Mucosa of descending colon (tissue), 3 donors: ENCODE measurements around the gene FN3KRP. TPM values are rescaled to one million over a fixed set of nuclear protein-coding genes. Genes with fewer than 3 reads are reported as not detected.
"Not testable (repeated sequence)": the region's sequence is repeated elsewhere in the genome, so short reads cannot be mapped to it uniquely, and the experiment has no call there.

Experiments
- ATAC-seq: fragments of 200-7000 bp; cut with Tn5 transposase; one replicate; pipeline ENCODE4 v1.9.1; 2020; ENCODE audit warnings: mild to moderate bottlenecking, moderate library complexity
- DNase-seq, 3 donors: peaks; one replicate each; pipeline ENCODE4 v3.0.0-alpha.2; 2020
- H3K36me3 ChIP-seq: fragments of 200-600 bp; one replicate; pipeline ENCODE4 v1.8.0; 2021; ENCODE audit warnings: low read depth, mild to moderate bottlenecking
- H3K4me1 ChIP-seq: fragments of 200-600 bp; one replicate; pipeline ENCODE4 v1.8.0; 2021; ENCODE audit warnings: low read depth, mild to moderate bottlenecking
- H3K4me3 ChIP-seq: fragments of 200-600 bp; one replicate; pipeline ENCODE4 v1.8.0; 2021; ENCODE audit warnings: mild to moderate bottlenecking
- H3K9me3 ChIP-seq: fragments of 200-600 bp; one replicate; pipeline ENCODE4 v1.8.0; 2021; ENCODE audit warnings: mild to moderate bottlenecking
- intact Hi-C, 2 donors: fragments of 100-400 bp; cut with DNase I in 1 of 2; cut with micrococcal nuclease in 1 of 2; formaldehyde crosslinking; loops; one replicate each; pipeline versions ENCODE4 v1.11.0 to v1.11.1; 2022; cut with DNase I, micrococcal nuclease
- total RNA-seq, 3 donors: library from RNA; stranded (reverse); fragmentation: NEBNext Ultra II Directional in 2 of 3; extraction: Animal tissue kit (Norgen Biotek cat#: 25700) in 2 of 3; gene quantifications; one replicate each; pipeline versions ENCODE4 v1.2.1 to v1.2.4, GENCODE V29; 2021 to 2023
- TF ChIP-seq, protein P1 (sequence below): fragments of 200-600 bp; IDR thresholded peaks from one replicate; pipeline ENCODE4 v1.8.0; 2022; ENCODE audit warnings: antibody characterized with exemption, mild to moderate bottlenecking
- donor health status: DM: no; HTN: no; CAD: no; lungs with moderate emphysema.
- donor health status: DM: no; HTN: no; CAD: no.
- donor health status: DM: no; HTN: yes; CAD: no.

The FN3KRP gene
- total RNA-seq, 3 donors from 2014 or later = 30.8 to 36.1 (median 34.8) TPM

DNA sequence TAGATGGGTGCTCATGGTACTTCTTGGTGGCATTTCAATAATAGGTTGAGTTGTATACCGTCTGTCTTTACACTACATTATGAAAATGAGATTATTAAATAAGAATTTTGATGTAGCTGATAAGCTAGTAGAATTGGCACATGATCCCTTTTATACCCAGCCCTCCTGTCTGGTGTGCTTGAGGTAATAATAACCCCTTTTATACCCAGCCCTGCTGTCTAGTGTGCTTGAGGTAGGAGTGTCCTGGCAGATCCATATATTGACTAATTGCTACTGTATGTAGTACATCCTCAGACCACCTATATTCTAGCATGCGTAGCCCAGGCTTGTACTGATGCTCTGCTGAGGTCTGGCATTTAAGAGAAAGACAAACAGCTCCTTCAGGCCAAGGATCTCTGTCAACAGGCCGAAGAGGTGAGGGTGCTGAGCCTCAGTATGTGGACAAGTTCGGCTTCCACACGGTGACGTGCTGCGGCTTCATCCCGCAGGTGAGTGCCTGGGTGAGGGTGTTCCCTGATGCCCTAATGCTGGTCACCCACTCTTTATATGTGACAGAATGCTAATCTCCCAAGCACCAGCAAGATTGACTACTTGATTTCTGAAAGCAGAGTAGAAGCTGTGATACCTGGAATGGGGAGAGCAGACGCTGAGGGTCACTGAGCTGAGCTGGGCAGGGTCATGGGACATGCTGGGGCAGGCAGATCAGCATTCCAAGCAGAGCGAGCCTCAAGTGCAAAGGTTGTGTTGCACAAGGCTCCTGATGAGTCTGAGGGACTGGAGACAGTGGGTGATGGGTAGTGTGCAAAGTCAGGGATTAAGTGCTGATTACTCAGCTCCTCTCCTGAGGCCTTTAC lies 24.6 kb downstream of the FN3KRP start:
- intact Hi-C loops = no loop called here
- Histone ChIP-seq H3K9me3 (peaks cover 2% of the 10 kb centered on the region), H3K4me3 (no peak overlapping the region), H3K36me3 (peaks cover 4% of the 10 kb centered on the region), H3K4me1 (peaks cover 12% of the 10 kb centered on the region)
- ATAC-seq (no peak), DNase-seq (peak in 1 of 3 donors; percentile 15)
- TF ChIP-seq, protein P1, sequence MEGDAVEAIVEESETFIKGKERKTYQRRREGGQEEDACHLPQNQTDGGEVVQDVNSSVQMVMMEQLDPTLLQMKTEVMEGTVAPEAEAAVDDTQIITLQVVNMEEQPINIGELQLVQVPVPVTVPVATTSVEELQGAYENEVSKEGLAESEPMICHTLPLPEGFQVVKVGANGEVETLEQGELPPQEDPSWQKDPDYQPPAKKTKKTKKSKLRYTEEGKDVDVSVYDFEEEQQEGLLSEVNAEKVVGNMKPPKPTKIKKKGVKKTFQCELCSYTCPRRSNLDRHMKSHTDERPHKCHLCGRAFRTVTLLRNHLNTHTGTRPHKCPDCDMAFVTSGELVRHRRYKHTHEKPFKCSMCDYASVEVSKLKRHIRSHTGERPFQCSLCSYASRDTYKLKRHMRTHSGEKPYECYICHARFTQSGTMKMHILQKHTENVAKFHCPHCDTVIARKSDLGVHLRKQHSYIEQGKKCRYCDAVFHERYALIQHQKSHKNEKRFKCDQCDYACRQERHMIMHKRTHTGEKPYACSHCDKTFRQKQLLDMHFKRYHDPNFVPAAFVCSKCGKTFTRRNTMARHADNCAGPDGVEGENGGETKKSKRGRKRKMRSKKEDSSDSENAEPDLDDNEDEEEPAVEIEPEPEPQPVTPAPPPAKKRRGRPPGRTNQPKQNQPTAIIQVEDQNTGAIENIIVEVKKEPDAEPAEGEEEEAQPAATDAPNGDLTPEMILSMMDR = no peak

DNA sequence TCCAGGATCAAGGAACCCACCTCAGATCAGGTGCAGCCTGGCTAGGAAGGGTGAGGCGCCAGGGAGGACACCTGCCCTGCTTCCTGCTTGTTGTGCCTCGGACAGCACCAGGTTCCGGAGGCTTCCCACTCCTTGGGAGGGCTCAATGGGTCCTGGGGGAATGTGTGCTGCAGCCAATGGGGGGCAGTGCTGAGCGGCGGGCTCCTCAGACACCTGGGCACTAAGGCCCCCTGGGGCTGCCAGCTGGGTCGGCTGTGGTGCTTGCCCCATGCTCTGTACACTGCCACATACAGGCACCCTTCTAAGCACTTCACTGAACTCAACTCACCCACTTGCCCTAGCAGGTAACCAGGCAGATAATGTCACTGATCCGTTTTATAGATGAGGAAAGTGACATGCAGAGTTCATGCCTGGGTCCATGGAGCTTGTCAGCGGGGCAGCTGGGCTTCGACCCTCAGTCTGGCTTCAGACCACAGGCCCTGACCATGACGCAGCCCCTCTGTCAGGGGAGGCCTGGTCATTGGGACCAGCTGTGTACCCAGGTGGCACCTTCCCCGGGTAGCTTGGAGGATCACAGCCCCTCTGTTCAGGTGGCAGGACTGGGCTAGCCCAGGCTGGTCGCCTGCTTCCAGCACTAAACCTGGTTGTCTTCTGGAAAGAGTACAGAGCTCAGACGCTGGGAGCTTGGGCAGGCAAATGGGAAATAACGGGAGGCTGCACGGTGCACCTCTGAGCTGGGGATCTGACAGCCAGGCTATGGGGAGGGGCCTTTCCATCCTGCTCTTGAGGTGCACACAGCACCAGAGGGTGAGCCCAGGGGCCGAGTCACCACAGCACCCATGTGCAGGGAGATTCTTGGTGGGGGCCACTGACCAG lies 27.1 kb downstream of the FN3KRP start:
- DNase-seq = peak in 1 of 3 donors; percentile 39
- H3K36me3 ChIP-seq = peaks cover 4% of the 10 kb centered on the region
- intact Hi-C loops = no loop called here
- H3K4me1 ChIP-seq = no peaks in the 10 kb centered on the region
- peak; percentile 20 for ATAC-seq
- peaks cover 4% of the 10 kb centered on the region for H3K9me3 ChIP-seq
- TF ChIP-seq, protein P1 = no peak
- H3K4me3 ChIP-seq = no peak overlapping the region

DNA sequence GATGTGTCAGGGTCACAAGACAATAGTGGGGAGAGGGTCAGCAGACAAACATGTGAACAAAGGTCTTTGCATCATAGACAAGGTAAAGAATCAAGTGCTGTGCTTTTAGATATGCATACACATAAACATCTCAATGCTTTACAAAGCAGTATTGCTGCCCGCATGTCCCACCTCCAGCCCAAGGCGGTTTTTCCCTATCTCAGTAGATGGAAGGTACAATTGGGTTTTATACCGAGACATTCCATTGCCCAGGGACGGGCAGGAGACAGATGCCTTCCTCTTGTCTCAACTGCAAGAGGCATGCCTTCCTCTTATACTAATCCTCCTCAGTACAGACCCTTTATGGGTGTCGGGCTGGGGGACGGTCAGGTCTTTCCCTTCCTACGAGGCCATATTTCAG lies 28.2 kb downstream of the FN3KRP start:
- H3K4me1 ChIP-seq, H3K9me3 ChIP-seq, intact Hi-C loops, ATAC-seq, H3K4me3 ChIP-seq, H3K36me3 ChIP-seq: not testable (repeated sequence)
- DNase-seq = peak in 1 of 3 donors; percentile 5

DNA sequence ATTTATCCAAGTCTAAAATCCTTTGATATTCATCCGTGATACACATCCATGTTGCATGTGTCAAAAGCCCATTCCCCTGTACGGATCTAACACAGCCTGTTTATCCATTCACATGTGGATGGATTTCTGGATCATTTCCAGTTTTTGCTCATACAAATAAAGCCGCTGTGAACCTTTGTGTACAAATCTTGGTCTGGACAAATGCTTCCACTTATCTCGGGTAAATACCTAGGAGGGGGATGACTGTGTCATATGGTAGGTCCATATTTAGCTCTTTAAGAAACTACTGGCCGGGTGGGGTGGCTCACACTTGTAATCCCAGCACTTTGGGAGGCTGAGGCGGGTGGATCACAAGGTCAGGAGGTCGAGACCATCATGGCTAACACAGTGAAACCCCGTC lies 29.0 kb downstream of the FN3KRP start:
- TF ChIP-seq, protein P1 = no peak

DNA sequence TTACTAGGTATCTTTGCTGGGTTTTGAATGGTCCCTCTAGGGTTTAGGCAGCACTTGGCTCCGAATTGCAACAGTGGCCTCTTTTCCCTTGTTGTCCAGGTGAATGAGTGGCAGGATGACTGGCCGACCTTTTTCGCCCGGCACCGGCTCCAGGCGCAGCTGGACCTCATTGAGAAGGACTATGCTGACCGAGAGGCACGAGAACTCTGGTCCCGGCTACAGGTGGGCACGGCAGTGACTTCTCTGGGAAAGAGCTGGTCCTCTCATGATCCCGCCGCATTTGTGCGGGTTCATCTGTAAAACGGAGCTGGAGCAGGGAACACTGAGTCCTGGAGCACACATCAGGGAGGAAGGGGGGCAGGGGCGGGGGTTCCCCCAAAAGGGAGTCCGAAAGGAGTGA lies 32.2 kb downstream of the FN3KRP start:
- intact Hi-C loops = no loop called here
- H3K9me3 ChIP-seq = peaks cover 4% of the 10 kb centered on the region
- peaks cover 9% of the 10 kb centered on the region for H3K4me1 ChIP-seq
- no peak overlapping the region for H3K4me3 ChIP-seq
- H3K36me3 ChIP-seq = no peaks in the 10 kb centered on the region
- TF ChIP-seq, protein P1 = no peak
- ATAC-seq (no peak), DNase-seq (peak in 1 of 3 donors; percentile 49)

More for the DNA sequence above, 29.0 kb downstream of the FN3KRP start:
- Histone ChIP-seq H3K4me1 (no peaks in the 10 kb centered on the region), H3K4me3 (no peak overlapping the region), H3K9me3 (peaks cover 4% of the 10 kb centered on the region), H3K36me3 (peaks cover 4% of the 10 kb centered on the region)
- DNase-seq (peak in 1 of 3 donors; percentile 4), ATAC-seq (no peak)
- intact Hi-C loops = no loop called here
